HepG2 (cell line): Measurements from ENCODE around the gene PXMP2. TPM values are rescaled to one million over a fixed set of nuclear protein-coding genes. Genes with fewer than 3 reads are reported as not detected.

Experiments used
- ATAC-seq: fragments of 200-7000 bp; cut with Tn5 transposase; 3 replicates; pipeline ENCODE4 v1.9.1; 2020; ENCODE audit warnings: mild to moderate bottlenecking, moderate library complexity
- BruUV-seq: library from RNA; stranded (reverse); fragments of 400-500 nt; replicated peaks from 2 replicates; lab custom pipeline; 2021; lab: Mats Ljungman, UMichigan
- CTCF ChIA-PET: fragments of 300-600 bp; formaldehyde crosslinking; extraction: SDS; loops from one replicate; lab custom pipeline; 2021; ENCODE audit warnings: low total read pairs, inconsistent platforms, low intra/inter-chr PET ratio; lab: Yijun Ruan, JAX
- POLR2A ChIA-PET: fragments of 350-600 bp; sonication (Branson Sonifier 250); formaldehyde crosslinking; loops from one replicate; lab custom pipeline; 2020; ENCODE audit warnings: antibody characterized with exemption, inconsistent platforms; lab: Yijun Ruan, JAX
- DNase-seq: peaks from one replicate; pipeline ENCODE4 v3.0.0-alpha.2; 2015; ENCODE audit warnings: low spot score
- FAIRE-seq: peaks from 3 replicates; lab custom pipeline; 2011; peaks lifted over from hg19 to GRCh38; lab: Jason Lieb, UNC
- H2AFZ ChIP-seq: one replicate; pipeline ENCODE4 v1.6.1; 2011; ENCODE audit warnings: low read length, inconsistent platforms
- H3K27ac ChIP-seq: fragments of 300-600 bp; 3 replicates; pipeline ENCODE4 v1.8.0; 2011; ENCODE audit warnings: mixed run types, mild to moderate bottlenecking, mixed read lengths, low read length, inconsistent platforms; ENCODE audit not compliant: insufficient read depth; ENCODE audit errors: extremely low read length
- H3K27me3 ChIP-seq, 2 experiments: fragments of 200-600 bp in 1 of 2; 2 replicates in 1 of 2; 3 replicates in 1 of 2; pipeline versions ENCODE4 v1.6.0 to v1.8.0; 2011; ENCODE audit warnings: low read length in 2 of 2, mild to moderate bottlenecking in 2 of 2, moderate library complexity in 2 of 2, inconsistent platforms in 1 of 2; ENCODE audit not compliant: insufficient read depth in 2 of 2, control insufficient read depth in 1 of 2
- H3K36me3 ChIP-seq, 2 experiments: fragments of 200-600 bp in 1 of 2; replicated peaks in 1 of 2; 2 replicates in 1 of 2; 3 replicates in 1 of 2; pipeline versions ENCODE4 v1.5.1 to v1.8.0; 2011; ENCODE audit warnings: low read length in 2 of 2, inconsistent platforms in 1 of 2; ENCODE audit not compliant: insufficient read depth in 2 of 2, control insufficient read depth in 1 of 2
- H3K4me1 ChIP-seq: 2 replicates; pipeline ENCODE4 v1.5.1; 2012; ENCODE audit warnings: low read length, inconsistent platforms; ENCODE audit not compliant: insufficient read depth
- H3K4me2 ChIP-seq: 2 replicates; pipeline ENCODE4 v1.6.0; 2011; ENCODE audit warnings: low read depth, low read length, inconsistent platforms
- H3K4me3 ChIP-seq, 3 experiments: fragments of 200-600 bp in 1 of 3; sonication (generic), shearing (Covaris generic) in 1 of 3; replicated peaks in 1 of 3; 2 replicates each; pipeline ENCODE4 v1.5.1; 2011 to 2016; ENCODE audit warnings: low read length in 3 of 3, inconsistent platforms in 2 of 3, low read depth in 2 of 3, mild to moderate bottlenecking in 2 of 3, control low read depth in 1 of 3, mixed read lengths in 1 of 3; ENCODE audit not compliant: insufficient read depth in 1 of 3
- H3K79me2 ChIP-seq: one replicate; pipeline ENCODE4 v1.6.1; 2011; ENCODE audit warnings: low read length, inconsistent platforms; ENCODE audit not compliant: insufficient read depth
- H3K9ac ChIP-seq: 2 replicates; pipeline ENCODE4 v1.6.0; 2011; ENCODE audit warnings: mild to moderate bottlenecking, low read depth, low read length, inconsistent platforms; ENCODE audit not compliant: insufficient read depth
- H3K9me3 ChIP-seq: 2 replicates; pipeline ENCODE4 v1.5.1; 2012; ENCODE audit warnings: mild to moderate bottlenecking, low read length
- H4K20me1 ChIP-seq: 2 replicates; pipeline ENCODE4 v1.6.0; 2011; ENCODE audit warnings: inconsistent platforms, mild to moderate bottlenecking, low read length, moderate library complexity; ENCODE audit not compliant: insufficient read depth
- GABPB1 ChIP-seq: IDR thresholded peaks from 2 replicates; pipeline ENCODE4 v1.6.1; 2016; ENCODE audit warnings: mild to moderate bottlenecking, missing genetic modification reagents, moderate library complexity, missing compliant biosample characterization
- SIX1 ChIP-seq: sonication (generic); formaldehyde crosslinking; IDR thresholded peaks from 2 replicates; pipeline ENCODE4 v1.4.0; 2020; ENCODE audit warnings: missing genetic modification reagents, borderline replicate concordance
- U2AF2 ChIP-seq: fragments of 200-400 bp; formaldehyde crosslinking; IDR thresholded peaks from 2 replicates; pipeline ENCODE4 v1.6.1; 2017; ENCODE audit warnings: low read depth, mild to moderate bottlenecking, low read length
- ZNF326 ChIP-seq: sonication (generic); formaldehyde crosslinking; IDR thresholded peaks from 2 replicates; pipeline ENCODE4 v1.4.0; 2020; ENCODE audit warnings: missing genetic modification reagents, borderline replicate concordance
- ZNF510 ChIP-seq: sonication (generic); formaldehyde crosslinking; IDR thresholded peaks from 2 replicates; pipeline ENCODE4 v1.4.0; 2020; ENCODE audit warnings: low read depth, mild to moderate bottlenecking, missing genetic modification reagents
- ZSCAN21 ChIP-seq: sonication (generic); formaldehyde crosslinking; IDR thresholded peaks from 2 replicates; pipeline ENCODE4 v1.8.0; 2022; ENCODE audit warnings: mild to moderate bottlenecking, missing genetic modification reagents, moderate library complexity, borderline replicate concordance
- WGBS: methylation state at CpG from one replicate; pipeline ENCODE4 v1.1.6; 2017; ENCODE audit warnings: low lambda C conversion rate; 5-methylcytosine and 5-hydroxymethylcytosine counted together
- in situ Hi-C: cut with HindIII; loops from 2 replicates; pipeline ENCODE4 v1.10.0; 2017; ENCODE audit warnings: low pct_unique_long_range_greater_than_20kb; ENCODE audit not compliant: extremely low pct_ligation_motif_present
- intact Hi-C: fragments of 100-400 bp; cut with micrococcal nuclease; formaldehyde crosslinking; loops from one replicate; pipeline ENCODE4 v1.10.0; 2022; ENCODE audit not compliant: unreplicated experiment
- polyA plus RNA-seq, 8 experiments: library from polyadenylated mRNA; depleted of rRNA in 3 of 8; stranded (reverse) in 7 of 8; unstranded in 1 of 8; fragments of >200 nt; fragmentation: Illumina TruSeq in 4 of 8; extraction: Trizol in 4 of 8; gene quantifications; 2 replicates each; pipeline versions ENCODE4 v1.2.1 to v1.2.3, GENCODE V29; 2011 to 2016; ENCODE audit warnings: low read depth in 4 of 8, missing spikeins in 1 of 8, mixed read lengths in 1 of 8; ENCODE audit not compliant: insufficient read depth in 1 of 8
- total RNA-seq, 5 experiments: library from RNA; depleted of rRNA; stranded (reverse); fragments of >200 nt; fragmentation: Illumina TruSeq; extraction: Trizol; gene quantifications; 2 replicates each; pipeline ENCODE4 v1.2.3, GENCODE V29; 2016; ENCODE audit warnings: low read depth in 1 of 5
- TF ChIP-seq, protein P1 (sequence below): sonication (generic); formaldehyde crosslinking; IDR thresholded peaks from 2 replicates; pipeline ENCODE4 v1.4.0; 2020; ENCODE audit warnings: low read depth, mild to moderate bottlenecking, missing genetic modification reagents

Gene PXMP2
- total and polyA plus RNA-seq, 2 of the 13 experiments (the other 11 are each of a cell fraction or from before 2014, with no cell fraction given): 25.5 to 42.9 TPM

DNA sequence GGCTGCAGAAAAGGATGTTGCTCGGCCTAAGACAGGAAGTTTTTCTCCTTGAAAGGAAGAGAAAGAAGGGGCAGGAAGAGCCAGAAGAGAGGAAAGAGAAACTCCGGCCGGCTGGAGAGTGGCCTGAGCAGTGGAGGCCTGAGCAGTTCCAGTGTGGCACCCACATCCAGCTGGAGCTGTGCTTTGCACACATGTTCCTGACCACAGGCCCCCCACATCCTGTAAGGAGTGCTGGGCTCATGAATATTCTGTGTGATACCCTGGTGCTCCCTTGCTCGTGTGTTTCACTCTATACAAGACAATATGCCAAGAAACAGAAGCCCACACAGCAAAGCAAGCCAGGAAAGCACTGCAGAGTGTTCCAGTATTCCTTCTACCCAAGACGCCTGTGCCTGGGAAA lies 27.3 kb upstream of the PXMP2 start:
- Histone ChIP-seq H3K4me3 (no peak overlapping the region), H3K36me3 (peaks cover 41 to 88% of the 10 kb centered on the region in 2 experiments), H4K20me1 (no peaks in the 10 kb centered on the region), H2AFZ (no peak overlapping the region), H3K27me3 (no peaks in the 10 kb centered on the region), H3K4me1 (no peaks in the 10 kb centered on the region), H3K79me2 (no peaks in the 10 kb centered on the region), H3K4me2 (no peak overlapping the region), H3K9me3 (no peaks in the 10 kb centered on the region), H3K9ac (no peak overlapping the region), H3K27ac (no peak overlapping the region)
- no peak for FAIRE-seq
- TF ChIP-seq SIX1 (no peak), U2AF2 (no peak), ZNF326 (no peak)
- TF ChIP-seq, protein P1, sequence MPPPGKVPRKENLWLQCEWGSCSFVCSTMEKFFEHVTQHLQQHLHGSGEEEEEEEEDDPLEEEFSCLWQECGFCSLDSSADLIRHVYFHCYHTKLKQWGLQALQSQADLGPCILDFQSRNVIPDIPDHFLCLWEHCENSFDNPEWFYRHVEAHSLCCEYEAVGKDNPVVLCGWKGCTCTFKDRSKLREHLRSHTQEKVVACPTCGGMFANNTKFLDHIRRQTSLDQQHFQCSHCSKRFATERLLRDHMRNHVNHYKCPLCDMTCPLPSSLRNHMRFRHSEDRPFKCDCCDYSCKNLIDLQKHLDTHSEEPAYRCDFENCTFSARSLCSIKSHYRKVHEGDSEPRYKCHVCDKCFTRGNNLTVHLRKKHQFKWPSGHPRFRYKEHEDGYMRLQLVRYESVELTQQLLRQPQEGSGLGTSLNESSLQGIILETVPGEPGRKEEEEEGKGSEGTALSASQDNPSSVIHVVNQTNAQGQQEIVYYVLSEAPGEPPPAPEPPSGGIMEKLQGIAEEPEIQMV (CRISPR knock-in tag): no peak
- in situ Hi-C loops: no loop called here
- no TSS peak for BruUV-seq
- ChIA-PET CTCF (no interaction called here), POLR2A (no interaction called here)
- ATAC-seq: no peak
- DNase-seq: no peak
- intact Hi-C loops: no loop called here
- 85% methylated on average over 5 of the region's 5 CpGs for WGBS

DNA sequence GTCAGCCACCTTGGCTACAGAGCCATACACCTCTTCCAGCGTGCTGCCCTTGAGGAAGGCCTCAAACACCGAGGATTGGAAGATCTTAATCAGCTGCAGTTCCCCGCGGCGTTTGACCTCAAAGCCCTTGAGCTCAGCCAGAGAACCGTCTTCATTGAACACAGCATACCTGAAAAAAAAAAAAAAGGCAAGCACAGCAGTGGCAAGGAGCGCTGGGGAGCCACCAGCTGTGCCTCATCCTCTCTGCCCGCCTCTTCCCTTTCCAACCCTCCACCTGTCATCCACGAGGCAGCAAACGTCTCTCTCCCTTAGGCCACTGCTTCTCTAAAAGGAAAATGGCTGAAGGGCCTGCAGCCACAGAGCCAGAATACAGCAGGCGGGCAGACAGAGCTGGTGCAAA lies 26.4 kb upstream of the PXMP2 start:
- no TSS peak for BruUV-seq
- 97% methylated on average over 9 of the region's 11 CpGs for WGBS

More for the DNA sequence above, 26.4 kb upstream of the PXMP2 start:
- FAIRE-seq (no peak), ATAC-seq (no peak), DNase-seq (no peak)
- ChIA-PET POLR2A (no interaction called here), CTCF (no interaction called here)
- Histone ChIP-seq H2AFZ (no peak overlapping the region), H3K79me2 (no peaks in the 10 kb centered on the region), H3K27ac (no peak overlapping the region), H3K4me2 (no peak overlapping the region), H3K4me1 (no peaks in the 10 kb centered on the region), H3K27me3 (no peaks in the 10 kb centered on the region), H4K20me1 (no peaks in the 10 kb centered on the region), H3K36me3 (peaks cover 41 to 90% of the 10 kb centered on the region in 2 experiments), H3K9ac (no peak overlapping the region), H3K9me3 (no peaks in the 10 kb centered on the region), H3K4me3 (no peak overlapping the region)
- in situ Hi-C loops: no loop called here
- TF ChIP-seq GABPB1: no peak
- TF ChIP-seq ZSCAN21 (CRISPR knock-in tag): no peak
- no peak for TF ChIP-seq ZNF510
- intact Hi-C loops: no loop called here
